DMS53 treated with DMSO at 0.1 percent for 48 hours (cell line): Measurements from ENCODE around the gene IER5L.
"Not testable (repeated sequence)": the region's sequence is repeated elsewhere in the genome, so short reads cannot be mapped to it uniquely, and the experiment has no call there.

Source experiments
- DNase-seq: peaks from one replicate; lab custom pipeline; 2025; ENCODE audit not compliant: unreplicated experiment; lab: John Stamatoyannopoulos, UW

The IER5L gene

GRCh38 chr9:129163198-129163670, 14.8 kb downstream of the IER5L start:
- DNase-seq: not testable (repeated sequence)

- no peak for DNase-seq
Observed at GRCh38 chr9:129162497-129163197, 15.4 kb downstream of the IER5L start.

GRCh38 chr9:129161534-129161837, 16.6 kb downstream of the IER5L start:
- no peak for DNase-seq

- no peak for DNase-seq
Observed at GRCh38 chr9:129160712-129161533, 17.1 kb downstream of the IER5L start.

GRCh38 chr9:129156163-129156562, 21.9 kb downstream of the IER5L start:
- DNase-seq: no peak

- no peak for DNase-seq
Observed at GRCh38 chr9:129154866-129155477, 23.1 kb downstream of the IER5L start.

- no peak for DNase-seq
Observed at GRCh38 chr9:129151469-129151868, 26.6 kb downstream of the IER5L start.

GRCh38 chr9:129150672-129151211, 27.3 kb downstream of the IER5L start:
- DNase-seq: no peak

GRCh38 chr9:129150122-129150521, 27.9 kb downstream of the IER5L start:
- no peak for DNase-seq

- DNase-seq: no peak
Observed at GRCh38 chr9:129149442-129149841, 28.6 kb downstream of the IER5L start.

GRCh38 chr9:129148463-129149204, 29.4 kb downstream of the IER5L start:
- no peak for DNase-seq

- DNase-seq: no peak
Observed at GRCh38 chr9:129146441-129146941, 31.6 kb downstream of the IER5L start.

GRCh38 chr9:129145841-129146292, 32.2 kb downstream of the IER5L start:
- DNase-seq: no peak

- DNase-seq: no peak
Observed at GRCh38 chr9:129145316-129145715, 32.7 kb downstream of the IER5L start.

- peak; percentile 43 for DNase-seq
Observed at GRCh38 chr9:129143031-129143927, 34.8 kb downstream of the IER5L start.

GRCh38 chr9:129142138-129142935, 35.7 kb downstream of the IER5L start:
- no peak for DNase-seq

GRCh38 chr9:129141066-129142041, 36.7 kb downstream of the IER5L start:
- no peak for DNase-seq
